Breast epithelium (tissue), 3 donors: ENCODE data around the gene WDR11.

Experiments used
- CTCF ChIP-seq, 3 donors: fragments of 450-650 bp; IDR thresholded peaks; one replicate each; pipeline ENCODE4 v1.5.1; 2016 to 2017; ENCODE audit warnings: antibody characterized with exemption in 3 of 3, mild to moderate bottlenecking in 3 of 3, moderate library complexity in 3 of 3
- POLR2A ChIP-seq: fragments of 450-650 bp; IDR thresholded peaks from one replicate; pipeline ENCODE4 v1.6.1; 2016; ENCODE audit warnings: antibody characterized with exemption, mild to moderate bottlenecking, moderate library complexity

- no peak for TF ChIP-seq POLR2A
- TF ChIP-seq CTCF (IDR thresholded peaks at IDR 0.05) = no peak
Measured at GRCh38 chr10:120946497-120946896, 95.3 kb downstream of the WDR11 start.
